Hepatocyte (in vitro differentiated cells): ENCODE data around the gene KIRREL3.

ENCODE experiments used
- EZH2 ChIP-seq: fragments of 200-600 bp; sonication (generic); IDR thresholded peaks from 2 replicates; pipeline ENCODE4 v1.6.1; 2016; ENCODE audit warnings: antibody characterized with exemption, mild to moderate bottlenecking, borderline replicate concordance
- EZH2phosphoT487 ChIP-seq: fragments of 200-600 bp; sonication (generic); IDR thresholded peaks from one replicate; pipeline ENCODE4 v1.6.1; 2018; ENCODE audit warnings: antibody characterized with exemption, mild to moderate bottlenecking, low read depth, moderate library complexity; ENCODE audit not compliant: unreplicated experiment, severe bottlenecking
- TF ChIP-seq, protein P1 (sequence below): fragments of 200-600 bp; sonication (generic); IDR thresholded peaks from 2 replicates; pipeline ENCODE4 v1.5.1; 2016; ENCODE audit warnings: antibody characterized with exemption, mild to moderate bottlenecking; ENCODE audit not compliant: poor library complexity

DNA sequence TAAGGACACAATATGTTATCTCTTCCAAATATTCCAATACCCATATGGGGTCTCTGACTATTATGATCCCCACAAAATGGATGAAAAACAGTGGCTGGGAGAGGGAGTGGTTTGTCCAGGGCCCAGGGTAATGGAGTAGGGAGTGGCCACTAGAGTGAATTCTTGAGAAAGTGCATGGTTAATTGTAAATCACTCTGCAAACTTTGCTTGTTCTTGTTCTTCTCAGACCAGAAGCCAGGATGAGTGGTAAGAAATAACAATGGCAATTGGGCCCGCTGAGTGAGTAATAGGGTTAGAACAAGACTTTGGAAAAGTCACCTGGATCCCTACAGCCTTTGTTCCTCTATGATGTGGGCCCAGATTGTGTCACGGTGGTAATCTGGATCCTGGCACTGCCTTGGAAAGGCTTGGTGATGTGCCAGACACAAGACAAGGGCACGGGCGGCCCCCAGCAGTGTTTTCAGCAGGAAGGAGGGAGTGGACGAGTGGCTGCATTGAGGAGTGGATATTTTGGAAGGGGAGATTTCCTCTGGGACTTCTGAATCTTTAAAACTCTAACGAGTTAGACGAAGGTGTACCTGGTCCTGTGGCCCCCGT is 18.2 kb upstream of the KIRREL3 start:
- TF ChIP-seq, protein P1, sequence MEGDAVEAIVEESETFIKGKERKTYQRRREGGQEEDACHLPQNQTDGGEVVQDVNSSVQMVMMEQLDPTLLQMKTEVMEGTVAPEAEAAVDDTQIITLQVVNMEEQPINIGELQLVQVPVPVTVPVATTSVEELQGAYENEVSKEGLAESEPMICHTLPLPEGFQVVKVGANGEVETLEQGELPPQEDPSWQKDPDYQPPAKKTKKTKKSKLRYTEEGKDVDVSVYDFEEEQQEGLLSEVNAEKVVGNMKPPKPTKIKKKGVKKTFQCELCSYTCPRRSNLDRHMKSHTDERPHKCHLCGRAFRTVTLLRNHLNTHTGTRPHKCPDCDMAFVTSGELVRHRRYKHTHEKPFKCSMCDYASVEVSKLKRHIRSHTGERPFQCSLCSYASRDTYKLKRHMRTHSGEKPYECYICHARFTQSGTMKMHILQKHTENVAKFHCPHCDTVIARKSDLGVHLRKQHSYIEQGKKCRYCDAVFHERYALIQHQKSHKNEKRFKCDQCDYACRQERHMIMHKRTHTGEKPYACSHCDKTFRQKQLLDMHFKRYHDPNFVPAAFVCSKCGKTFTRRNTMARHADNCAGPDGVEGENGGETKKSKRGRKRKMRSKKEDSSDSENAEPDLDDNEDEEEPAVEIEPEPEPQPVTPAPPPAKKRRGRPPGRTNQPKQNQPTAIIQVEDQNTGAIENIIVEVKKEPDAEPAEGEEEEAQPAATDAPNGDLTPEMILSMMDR = no peak
- TF ChIP-seq EZH2 (no peak), EZH2phosphoT487 (no peak)
